SK-N-MC (cell line): ENCODE results near the gene RPL31.

ENCODE experiments used
- EZH2 ChIP-seq: fragments of 200-600 bp; sonication (generic); IDR thresholded peaks from one replicate; pipeline ENCODE4 v1.6.1; 2017; ENCODE audit warnings: antibody characterized with exemption
- POLR2AphosphoS5 ChIP-seq: IDR thresholded peaks from 2 replicates; pipeline ENCODE4 v1.6.1; 2012; ENCODE audit warnings: mild to moderate bottlenecking, low read depth, low read length, borderline replicate concordance

DNA sequence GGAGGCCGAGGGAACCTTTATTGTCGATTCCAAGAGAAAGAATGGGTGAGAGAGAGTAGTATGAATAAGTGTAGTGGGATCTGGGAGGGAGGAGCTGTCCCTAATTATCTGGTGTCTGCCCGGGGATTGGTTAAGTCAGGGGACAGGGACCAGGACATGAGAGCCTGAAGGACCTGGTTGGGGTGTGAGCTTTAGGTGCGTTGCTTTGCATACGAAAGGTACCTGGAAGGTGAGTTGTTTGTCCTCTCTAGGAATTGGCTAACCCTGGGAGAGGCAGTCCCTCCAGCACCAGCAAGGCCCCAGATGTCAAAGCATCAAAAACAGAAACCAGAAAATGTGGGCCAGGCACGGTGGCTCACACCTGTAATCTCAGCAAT lies 48.1 kb upstream of the RPL31 start:
- TF ChIP-seq POLR2AphosphoS5 (no peak), EZH2 (no peak)
